Thoracic aorta (tissue), 2 donors: ENCODE measurements around the gene MAP3K10. TPM values are rescaled to one million over a fixed set of nuclear protein-coding genes. Genes with fewer than 3 reads are reported as not detected.

Experiments used
- ATAC-seq: fragments of 150-250 bp; one replicate; pipeline ENCODE4 v1.8.0; 2017; ENCODE audit warnings: low read depth; ENCODE audit not compliant: insufficient number of reproducible peaks, low FRiP score
- DNase-seq: peaks from one replicate; pipeline ENCODE4 v3.0.0-alpha.2; 2020; ENCODE audit warnings: low spot score
- H3K27ac ChIP-seq, 2 donors: fragments of 200-600 bp; sonication (generic); 1 replicate in 1 of 2; 2 replicates in 1 of 2; pipeline ENCODE4 v1.5.1; 2016; ENCODE audit warnings: mild to moderate bottlenecking in 2 of 2, moderate library complexity in 2 of 2
- H3K27me3 ChIP-seq: fragments of 200-600 bp; sonication (generic); replicated peaks from 2 replicates; pipeline ENCODE4 v1.6.0; 2016; ENCODE audit warnings: mild to moderate bottlenecking; ENCODE audit not compliant: insufficient read depth
- H3K36me3 ChIP-seq: fragments of 200-600 bp; sonication (generic); one replicate; pipeline ENCODE4 v1.5.1; 2016
- H3K4me1 ChIP-seq, 2 donors: fragments of 200-600 bp; sonication (generic); 1 replicate in 1 of 2; 2 replicates in 1 of 2; pipeline versions ENCODE4 v1.5.1 to v1.6.0; 2016; ENCODE audit warnings: low read depth in 2 of 2, mild to moderate bottlenecking in 1 of 2; ENCODE audit not compliant: control insufficient read depth in 1 of 2
- H3K4me3 ChIP-seq: fragments of 200-600 bp; sonication (generic); 2 replicates; pipeline ENCODE4 v1.5.1; 2016; ENCODE audit warnings: mild to moderate bottlenecking
- H3K9me3 ChIP-seq: fragments of 200-600 bp; sonication (generic); 2 replicates; pipeline ENCODE4 v1.5.1; 2016
- CTCF ChIP-seq: fragments of 200-600 bp; sonication (generic); IDR thresholded peaks from one replicate; pipeline ENCODE4 v1.5.1; 2019; ENCODE audit warnings: antibody characterized with exemption
- total RNA-seq, 2 donors: library from RNA; depleted of rRNA; stranded (reverse); fragments of >200 nt; gene quantifications; one replicate each; pipeline versions ENCODE4 v1.1.0 to v1.2.3, GENCODE V29; 2016

Gene MAP3K10
- total RNA-seq, 2 donors from 2014 or later = 30.2 to 32.5 TPM

DNA sequence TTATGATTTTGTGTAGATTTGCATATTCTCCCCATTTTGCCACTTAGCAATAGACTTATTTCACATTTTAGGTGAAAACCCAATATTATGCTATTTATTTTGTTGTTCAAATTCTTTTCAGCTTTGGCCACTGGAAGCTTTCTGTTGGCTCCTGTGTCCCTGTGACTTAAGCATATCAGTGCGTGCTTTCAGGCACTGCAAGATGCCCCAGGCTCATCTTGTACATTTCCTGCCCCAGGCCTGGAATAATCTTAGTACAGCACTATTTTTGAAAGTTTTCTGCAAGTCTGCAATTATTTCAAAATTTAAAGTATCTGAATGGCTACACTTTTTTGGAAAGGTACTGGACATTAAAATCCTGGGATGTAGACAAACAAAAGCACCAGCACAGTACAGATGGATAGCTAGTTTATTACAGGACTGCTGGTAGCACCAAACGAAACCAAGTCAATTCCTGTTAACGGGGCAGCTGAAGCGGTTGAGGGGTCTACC, 38.7 kb downstream of the MAP3K10 start:
- H3K4me1 ChIP-seq = peaks cover 20 to 45% of the 10 kb centered on the region in 2 donors
- no peaks in the 10 kb centered on the region for H3K9me3 ChIP-seq
- H3K4me3 ChIP-seq = no peak overlapping the region
- peaks cover 6% of the 10 kb centered on the region for H3K36me3 ChIP-seq
- DNase-seq = no peak
- peak overlapping the region; percentile 41 to 48 for H3K27ac ChIP-seq
- ATAC-seq = no peak
- H3K27me3 ChIP-seq = peaks cover 5% of the 10 kb centered on the region
- no peak for TF ChIP-seq CTCF

DNA sequence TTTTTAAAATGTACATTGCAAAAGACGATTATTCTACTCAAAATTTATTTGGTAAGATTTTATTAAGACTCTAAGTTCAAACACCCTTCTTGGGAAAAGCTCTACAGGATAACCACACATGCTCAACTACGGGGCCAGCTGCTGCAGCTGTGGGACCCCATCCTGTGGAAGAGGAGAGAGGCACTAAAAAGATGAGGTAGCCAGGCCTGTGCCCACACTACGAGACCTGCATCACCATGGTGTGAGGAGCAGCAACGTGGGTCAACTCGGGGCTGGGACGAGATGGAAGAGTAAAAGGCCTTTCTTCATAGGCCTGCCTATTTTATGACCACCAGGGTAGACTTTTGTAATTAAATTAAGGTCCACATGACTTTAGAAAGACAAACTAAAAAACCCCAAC, 39.8 kb downstream of the MAP3K10 start:
- TF ChIP-seq CTCF = no peak
- Histone ChIP-seq H3K4me3 (no peak overlapping the region), H3K27me3 (no peaks in the 10 kb centered on the region), H3K9me3 (no peaks in the 10 kb centered on the region), H3K36me3 (peaks cover 15% of the 10 kb centered on the region), H3K4me1 (peaks cover 19 to 38% of the 10 kb centered on the region in 2 donors), H3K27ac (no peak overlapping the region)
- DNase-seq (no peak), ATAC-seq (no peak)

DNA sequence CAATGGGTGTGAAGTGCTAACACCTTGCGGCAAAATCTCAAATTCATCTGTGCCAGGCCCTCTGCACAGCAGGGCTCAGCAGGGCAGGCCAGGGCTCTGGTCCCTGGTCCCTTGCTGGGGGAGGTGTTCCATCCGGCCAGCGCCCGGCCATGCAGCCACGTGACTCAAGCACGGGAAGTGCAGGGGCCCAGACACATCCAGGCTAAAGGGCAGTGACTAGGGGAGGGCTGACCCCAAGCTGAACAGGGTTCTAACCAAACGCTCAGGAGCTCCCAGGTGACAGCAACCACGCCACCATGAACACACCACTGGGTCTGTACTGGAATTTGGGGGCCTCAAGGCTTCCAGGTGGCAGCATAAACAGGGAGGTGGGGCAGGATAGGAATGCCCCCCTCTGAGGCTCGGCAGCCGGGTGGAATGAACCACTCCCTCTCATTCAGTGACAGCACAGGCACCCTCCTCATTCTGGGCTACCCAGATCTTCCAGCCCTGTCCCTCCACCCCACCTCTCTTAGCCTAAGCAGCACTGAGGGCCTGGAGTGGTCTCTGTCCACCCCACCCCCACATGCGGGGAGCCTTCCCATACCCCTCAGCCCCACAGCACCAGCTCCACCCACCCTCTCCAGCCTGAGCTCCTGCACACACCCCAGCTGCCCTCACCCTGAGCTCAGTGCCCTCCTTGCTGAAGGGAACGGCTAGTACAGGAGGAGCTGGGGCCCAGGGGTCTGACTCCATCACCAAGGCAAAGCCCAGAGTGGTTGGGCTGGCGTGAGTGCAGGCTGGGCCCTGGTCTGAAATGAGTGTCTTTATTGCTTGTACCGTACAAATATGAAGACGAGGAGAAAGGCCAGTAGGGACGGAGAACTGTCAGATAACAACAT, 40.6 kb downstream of the MAP3K10 start:
- no peak for ATAC-seq
- Histone ChIP-seq H3K36me3 (peaks cover 20% of the 10 kb centered on the region), H3K4me3 (no peak overlapping the region), H3K9me3 (no peaks in the 10 kb centered on the region), H3K27me3 (no peaks in the 10 kb centered on the region), H3K4me1 (peaks cover 12 to 31% of the 10 kb centered on the region in 2 donors), H3K27ac (no peak overlapping the region)
- TF ChIP-seq CTCF = no peak
- DNase-seq = no peak

- ATAC-seq (no peak), DNase-seq (no peak)
- Histone ChIP-seq H3K9me3 (no peaks in the 10 kb centered on the region), H3K27me3 (no peaks in the 10 kb centered on the region), H3K4me3 (no peak overlapping the region), H3K27ac (no peak overlapping the region), H3K4me1 (peaks cover 12 to 30% of the 10 kb centered on the region in 2 donors), H3K36me3 (peaks cover 26% of the 10 kb centered on the region)
- no peak for TF ChIP-seq CTCF
These were observed 41.3 kb downstream of the MAP3K10 start for GRCh38 chr19:40232479-40232878.

- TF ChIP-seq CTCF = no peak
- Histone ChIP-seq H3K4me1 (peaks cover 12 to 30% of the 10 kb centered on the region in 2 donors), H3K27ac (no peak overlapping the region), H3K27me3 (no peaks in the 10 kb centered on the region), H3K9me3 (no peaks in the 10 kb centered on the region), H3K36me3 (peaks cover 33% of the 10 kb centered on the region), H3K4me3 (no peak overlapping the region)
- DNase-seq (no peak), ATAC-seq (no peak)
These were observed 42.0 kb downstream of the MAP3K10 start for GRCh38 chr19:40232949-40233810.
